H1 (cell line): ENCODE measurements around the gene GPR156. TPM values are rescaled to one million over a fixed set of nuclear protein-coding genes. Genes with fewer than 3 reads are reported as not detected.

Experiments used
- CHD7 ChIP-seq: fragments of 300-600 bp; sonication (generic); IDR thresholded peaks from 2 replicates; pipeline ENCODE4 v1.7.1; 2012; ENCODE audit warnings: low read length, moderate library complexity, mild to moderate bottlenecking, inconsistent platforms; ENCODE audit not compliant: insufficient replicate concordance
- RFX5 ChIP-seq: IDR thresholded peaks from 2 replicates; pipeline ENCODE4 v1.6.1; 2011; ENCODE audit warnings: low read depth, low read length, improper control_type of control experiment, borderline replicate concordance
- SIX5 ChIP-seq: IDR thresholded peaks from 2 replicates; pipeline ENCODE4 v1.6.1; 2011; ENCODE audit warnings: mild to moderate bottlenecking, low read depth, low read length
- polyA plus RNA-seq, 7 experiments: library from polyadenylated mRNA; depleted of rRNA in 3 of 7; stranded (reverse) in 5 of 7; unstranded in 2 of 7; fragments of >200 nt in 5 of 7; fragments of 200-250 nt in 2 of 7; gene quantifications; 1 replicate in 5 of 7; 2 replicates in 1 of 7; 4 replicates in 1 of 7; pipeline versions ENCODE4 v1.2.1 to v1.2.3, GENCODE V29; 2011 to 2013; ENCODE audit warnings: missing spikeins in 2 of 7, mixed read lengths in 2 of 7
- total RNA-seq: library from RNA; stranded (reverse); fragmentation: NEBNext Ultra II Directional; extraction: Animal tissue kit (Norgen Biotek cat#: 25700); gene quantifications from 2 replicates; pipeline ENCODE4 v1.2.1, GENCODE V29; 2021

Gene GPR156
- total and polyA plus RNA-seq, 2 of the 8 experiments (the other 6 are each of a cell fraction or from before 2014, with no cell fraction given): 1.6 to 1.8 TPM

GRCh38 chr3:120203016-120203415, 82.0 kb downstream of the GPR156 start (continued):
- TF ChIP-seq CHD7 (no peak), SIX5 (no peak), RFX5 (no peak)
